ENCODE data around the gene CTSD. TPM values are rescaled to one million over a fixed set of nuclear protein-coding genes. Genes with fewer than 3 reads are reported as not detected.
"Not testable (repeated sequence)": the region's sequence is repeated elsewhere in the genome, so short reads cannot be mapped to it uniquely, and the experiment has no call there.

Gene CTSD
- total RNA-seq, 1 donor from 2014 or later, result 224 TPM

DNA sequence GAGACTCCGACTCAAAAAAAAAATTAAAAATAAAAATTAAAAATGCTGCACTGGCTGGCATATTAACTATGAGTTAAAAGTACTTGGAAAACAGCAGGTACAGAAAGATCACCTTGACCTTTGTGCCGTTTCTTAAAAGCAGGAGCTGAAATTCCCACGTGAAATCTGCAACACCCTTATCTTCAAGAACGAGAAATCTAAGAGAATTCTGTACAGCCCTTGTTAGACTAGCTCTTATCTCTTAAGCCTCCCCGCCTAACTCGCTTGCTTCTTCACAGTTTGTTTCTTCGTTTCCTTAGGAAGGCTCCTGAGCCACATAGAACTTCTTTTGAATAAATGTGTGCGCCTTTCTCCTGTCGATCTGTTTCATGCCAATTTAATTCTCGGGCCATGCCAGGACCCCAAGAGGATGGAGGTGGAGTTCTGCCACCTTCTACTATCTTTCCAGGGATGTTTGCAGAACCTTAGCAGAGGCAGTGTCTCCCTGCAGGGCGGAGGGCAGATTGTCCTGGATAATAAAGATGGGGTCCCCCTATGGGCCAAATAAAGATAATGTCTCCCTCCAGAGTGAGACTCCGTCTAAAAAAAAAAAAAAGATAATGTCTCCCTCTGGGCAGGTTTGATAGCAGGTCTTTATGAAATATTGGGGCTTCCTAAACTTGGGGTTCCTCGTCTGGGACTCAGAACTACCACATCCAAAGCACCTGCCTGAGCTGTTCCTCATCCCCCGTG lies 43.7 kb upstream of the CTSD start:
- no peaks in the 10 kb centered on the region for H3K4me1 Mint-ChIP-seq (ENCODE audit: unreplicated experiment)
- no peak for DNase-seq (ENCODE audit: low spot score)
- no peaks in the 10 kb centered on the region for H3K9me3 Mint-ChIP-seq (ENCODE audit: unreplicated experiment)
- peaks cover 4% of the 10 kb centered on the region for H3K27me3 Mint-ChIP-seq (ENCODE audit: unreplicated experiment)
- H3K27ac Mint-ChIP-seq (ENCODE audit: unreplicated experiment), result no peak overlapping the region
- no peaks in the 10 kb centered on the region for H3K36me3 Mint-ChIP-seq (ENCODE audit: low read depth, unreplicated experiment)
- TF ChIP-seq, protein P1, sequence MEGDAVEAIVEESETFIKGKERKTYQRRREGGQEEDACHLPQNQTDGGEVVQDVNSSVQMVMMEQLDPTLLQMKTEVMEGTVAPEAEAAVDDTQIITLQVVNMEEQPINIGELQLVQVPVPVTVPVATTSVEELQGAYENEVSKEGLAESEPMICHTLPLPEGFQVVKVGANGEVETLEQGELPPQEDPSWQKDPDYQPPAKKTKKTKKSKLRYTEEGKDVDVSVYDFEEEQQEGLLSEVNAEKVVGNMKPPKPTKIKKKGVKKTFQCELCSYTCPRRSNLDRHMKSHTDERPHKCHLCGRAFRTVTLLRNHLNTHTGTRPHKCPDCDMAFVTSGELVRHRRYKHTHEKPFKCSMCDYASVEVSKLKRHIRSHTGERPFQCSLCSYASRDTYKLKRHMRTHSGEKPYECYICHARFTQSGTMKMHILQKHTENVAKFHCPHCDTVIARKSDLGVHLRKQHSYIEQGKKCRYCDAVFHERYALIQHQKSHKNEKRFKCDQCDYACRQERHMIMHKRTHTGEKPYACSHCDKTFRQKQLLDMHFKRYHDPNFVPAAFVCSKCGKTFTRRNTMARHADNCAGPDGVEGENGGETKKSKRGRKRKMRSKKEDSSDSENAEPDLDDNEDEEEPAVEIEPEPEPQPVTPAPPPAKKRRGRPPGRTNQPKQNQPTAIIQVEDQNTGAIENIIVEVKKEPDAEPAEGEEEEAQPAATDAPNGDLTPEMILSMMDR (IDR thresholded peaks at IDR 0.05; ENCODE audit: unreplicated experiment), result no peak
- H3K4me3 Mint-ChIP-seq (ENCODE audit: unreplicated experiment), result no peak overlapping the region

DNA sequence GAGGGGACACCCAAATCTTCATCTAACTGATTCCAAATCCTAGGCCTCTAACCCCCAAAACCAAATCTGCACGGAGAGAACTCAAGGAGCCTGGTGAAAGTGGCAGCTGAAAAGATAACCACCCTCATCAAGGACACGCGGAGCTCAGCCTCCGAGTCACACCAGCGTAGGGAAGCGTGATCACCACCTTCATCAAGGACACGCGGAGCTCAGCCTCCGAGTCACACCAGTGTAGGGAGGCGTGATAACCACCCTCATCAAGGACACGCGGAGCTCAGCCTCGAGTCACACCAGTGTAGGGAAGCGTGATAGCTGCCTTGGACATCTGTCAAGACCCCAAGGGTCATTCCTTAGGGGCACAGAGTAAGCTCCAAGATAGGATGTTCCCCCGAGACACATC lies 41.8 kb upstream of the CTSD start:
- H3K9me3 Mint-ChIP-seq (ENCODE audit: unreplicated experiment), result no peaks in the 10 kb centered on the region
- TF ChIP-seq, protein P1 (IDR thresholded peaks at IDR 0.05; ENCODE audit: unreplicated experiment), result no peak
- H3K4me3 Mint-ChIP-seq (ENCODE audit: unreplicated experiment), result no peak overlapping the region
- peaks cover 4% of the 10 kb centered on the region for H3K4me1 Mint-ChIP-seq (ENCODE audit: unreplicated experiment)
- no peak for DNase-seq (ENCODE audit: low spot score)
- H3K27me3 Mint-ChIP-seq (ENCODE audit: unreplicated experiment), result peaks cover 4% of the 10 kb centered on the region
- H3K36me3 Mint-ChIP-seq (ENCODE audit: low read depth, unreplicated experiment), result no peaks in the 10 kb centered on the region
- no peak overlapping the region for H3K27ac Mint-ChIP-seq (ENCODE audit: unreplicated experiment)

DNA sequence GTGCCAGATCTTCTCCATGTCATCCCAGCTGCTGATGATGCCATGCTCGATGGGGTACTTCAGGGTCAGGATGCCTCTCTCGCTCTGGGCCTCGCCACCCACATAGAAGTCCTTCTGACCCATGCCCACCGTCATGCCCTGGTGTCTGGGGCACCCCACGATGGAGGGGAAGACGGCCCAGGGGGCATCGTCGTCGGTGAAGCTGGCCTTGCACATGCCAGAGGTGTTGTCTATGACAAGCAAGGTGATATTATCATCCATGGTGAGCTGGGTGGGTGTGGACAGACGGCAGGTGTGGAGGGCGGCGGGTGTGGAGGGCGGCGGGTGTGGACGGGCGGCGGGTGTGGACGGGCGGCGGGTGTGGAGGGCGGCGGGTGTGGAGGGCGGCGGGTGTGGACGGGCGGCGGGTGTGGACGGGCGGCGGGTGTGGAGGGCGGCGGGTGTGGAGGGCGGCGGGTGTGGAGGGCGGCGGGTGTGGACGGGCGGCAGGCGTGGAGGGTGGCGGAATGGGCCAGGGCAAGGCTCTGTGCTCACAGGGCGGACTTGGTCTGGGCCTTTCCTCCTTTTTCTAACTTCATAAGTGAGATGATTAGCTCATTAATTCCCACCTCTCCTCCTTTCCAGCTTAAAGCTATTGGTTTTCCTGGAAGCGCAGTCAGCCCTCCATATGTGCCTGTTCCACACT lies 40.2 kb upstream of the CTSD start:
- not testable (repeated sequence) for H3K27ac Mint-ChIP-seq (ENCODE audit: unreplicated experiment); H3K36me3 Mint-ChIP-seq (ENCODE audit: low read depth, unreplicated experiment); H3K4me1 Mint-ChIP-seq (ENCODE audit: unreplicated experiment); H3K4me3 Mint-ChIP-seq (ENCODE audit: unreplicated experiment); H3K27me3 Mint-ChIP-seq (ENCODE audit: unreplicated experiment); H3K9me3 Mint-ChIP-seq (ENCODE audit: unreplicated experiment); DNase-seq (ENCODE audit: low spot score)

DNA sequence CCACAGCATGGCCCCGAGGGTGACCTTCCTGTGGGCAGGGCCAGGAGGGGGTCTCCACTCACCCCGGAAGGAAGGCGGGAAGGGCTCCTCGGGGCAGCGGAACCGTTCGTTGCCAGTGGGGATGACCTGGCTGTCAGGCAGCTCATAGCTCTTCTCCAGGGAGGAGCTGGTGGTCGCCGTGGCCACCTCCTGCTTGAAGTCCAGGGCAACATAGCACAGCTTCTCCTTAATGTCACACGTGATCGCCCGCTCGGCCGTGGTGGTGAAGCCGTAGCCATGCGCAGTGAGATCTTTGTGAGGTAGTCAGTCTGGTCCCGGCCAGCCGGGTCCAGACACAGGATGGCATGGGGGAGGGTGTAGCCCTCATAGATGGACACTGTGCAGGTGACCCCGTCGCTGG lies 39.5 kb upstream of the CTSD start:
- Mint-ChIP-seq H3K27me3 (ENCODE audit: unreplicated experiment) (peaks cover 2% of the 10 kb centered on the region), H3K9me3 (ENCODE audit: unreplicated experiment) (no peaks in the 10 kb centered on the region), H3K4me3 (ENCODE audit: unreplicated experiment) (no peak overlapping the region), H3K4me1 (ENCODE audit: unreplicated experiment) (peaks cover 5% of the 10 kb centered on the region), H3K36me3 (ENCODE audit: low read depth, unreplicated experiment) (no peaks in the 10 kb centered on the region), H3K27ac (ENCODE audit: unreplicated experiment) (no peak overlapping the region)
- no peak for DNase-seq (ENCODE audit: low spot score)
- TF ChIP-seq, protein P1 (IDR thresholded peaks at IDR 0.05; ENCODE audit: unreplicated experiment), result no peak

DNA sequence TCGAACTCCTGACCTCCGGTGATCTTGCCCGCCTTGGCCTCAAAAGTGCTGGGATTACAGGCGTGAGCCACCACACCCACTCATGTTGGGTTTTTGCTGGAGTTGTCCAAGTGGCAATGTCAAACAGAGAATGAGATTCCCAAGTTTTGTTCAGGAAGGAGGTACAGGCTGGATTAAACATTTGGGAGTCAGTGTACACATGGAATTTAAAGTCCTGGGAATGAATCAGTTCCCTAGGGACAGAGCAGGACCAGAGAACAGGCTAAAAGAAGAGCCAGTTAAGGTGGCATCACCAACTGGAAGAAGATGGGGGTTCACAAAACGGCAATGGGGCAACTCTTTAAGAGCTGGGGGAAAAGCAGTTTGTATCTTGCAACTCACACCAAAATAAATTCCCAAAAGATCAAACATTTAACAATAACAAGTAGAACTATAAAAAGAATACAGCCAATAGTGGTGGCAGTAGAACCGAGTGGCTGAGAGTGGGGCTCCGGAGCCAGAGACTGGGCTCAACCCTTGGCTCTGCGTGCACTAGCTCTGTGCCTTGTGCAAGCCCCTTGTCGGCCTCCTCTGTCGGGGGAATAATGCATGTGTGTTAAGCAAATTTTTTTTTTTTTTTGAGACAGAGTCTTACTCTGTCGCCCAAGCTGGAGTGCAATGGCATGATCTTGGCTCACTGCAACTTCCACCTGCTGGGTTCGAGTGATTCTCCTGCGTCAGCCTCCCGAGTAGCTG lies 33.8 kb upstream of the CTSD start:
- H3K27ac Mint-ChIP-seq (ENCODE audit: unreplicated experiment), result no peak overlapping the region
- DNase-seq (ENCODE audit: low spot score), result no peak
- peaks cover 5% of the 10 kb centered on the region for H3K4me1 Mint-ChIP-seq (ENCODE audit: unreplicated experiment)

More for the DNA sequence above, 33.8 kb upstream of the CTSD start:
- Mint-ChIP-seq H3K36me3 (ENCODE audit: low read depth, unreplicated experiment) (no peaks in the 10 kb centered on the region), H3K27me3 (ENCODE audit: unreplicated experiment) (peaks cover 4% of the 10 kb centered on the region), H3K4me3 (ENCODE audit: unreplicated experiment) (no peak overlapping the region), H3K9me3 (ENCODE audit: unreplicated experiment) (no peaks in the 10 kb centered on the region)
- TF ChIP-seq, protein P1 (IDR thresholded peaks at IDR 0.05; ENCODE audit: unreplicated experiment), result no peak
